Stimulated activated CD4-positive, alpha-beta T cell treated with anti-CD3 and anti-CD28 coated beads, Interleukin-1b, Interleukin-23, amount 100 ng/mL, for 1 hour (primary cell): ENCODE results near the gene MMP15.
"Not testable (repeated sequence)": the region's sequence is repeated elsewhere in the genome, so short reads cannot be mapped to it uniquely, and the experiment has no call there.

ENCODE experiments used
- DNase-seq, 2 donors: peaks; one replicate each; pipeline ENCODE4 v3.0.0-alpha.2; 2020; ENCODE audit warnings: low read depth in 2 of 2

The MMP15 gene

GRCh38 chr16:57996406-57997175, 29.0 kb upstream of the MMP15 start:
- no peak for DNase-seq

DNA sequence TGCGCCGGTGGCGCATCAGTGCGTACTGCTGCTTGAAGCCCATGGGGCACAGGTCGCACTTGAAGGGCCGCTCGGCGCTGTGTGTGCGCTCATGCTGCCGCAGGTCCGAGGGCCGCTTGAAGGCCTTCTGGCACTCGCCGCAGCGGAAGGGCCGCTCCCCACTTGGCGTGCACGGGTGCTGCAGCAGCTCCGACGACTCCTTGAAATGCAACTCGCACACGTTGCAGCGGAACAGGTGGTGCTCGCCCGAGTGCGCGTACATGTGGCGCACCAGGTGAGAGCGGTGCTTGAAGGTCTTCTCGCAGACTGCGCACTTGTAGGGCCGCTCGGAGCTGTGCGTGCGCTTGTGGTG, 28.4 kb upstream of the MMP15 start:
- no peak for DNase-seq

- no peak for DNase-seq
Measured at GRCh38 chr16:57997528-57998265, 27.9 kb upstream of the MMP15 start.

DNA sequence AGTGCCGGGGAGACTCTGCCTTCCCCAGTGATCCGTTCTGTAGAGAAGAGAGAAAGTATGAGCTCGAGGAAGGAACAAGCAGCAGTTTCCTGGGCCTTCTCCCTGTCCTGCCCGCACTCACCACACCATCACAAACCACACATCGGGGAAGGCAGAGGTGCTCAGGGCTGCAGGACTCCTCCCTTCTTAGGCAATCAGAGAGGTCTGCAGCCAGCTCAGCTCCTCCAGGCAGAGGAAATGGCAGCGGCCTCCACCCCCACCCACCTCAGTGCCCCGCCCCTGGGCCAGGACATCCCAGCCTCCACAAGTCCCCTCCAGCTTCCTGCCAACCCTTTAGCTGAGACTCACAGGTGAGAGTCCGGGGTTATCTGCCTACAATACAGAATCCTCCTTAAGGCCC, 27.1 kb upstream of the MMP15 start:
- no peak for DNase-seq

DNA sequence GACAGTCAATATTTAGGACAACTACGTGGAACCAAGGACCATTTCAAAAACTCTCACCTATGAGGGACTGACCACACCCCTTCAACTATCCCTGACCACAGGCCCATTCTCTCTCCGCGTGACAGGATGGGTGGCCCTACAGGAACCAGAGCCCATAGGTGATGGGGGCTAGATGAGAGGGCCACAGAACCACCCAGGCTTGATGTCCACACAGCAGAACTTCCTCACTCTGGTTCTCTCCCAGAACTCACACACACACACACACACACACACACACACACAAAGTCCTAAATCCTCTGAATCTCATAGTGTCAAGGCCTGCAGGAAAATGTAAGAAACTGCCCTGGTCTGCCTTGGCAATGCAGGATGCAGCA, 26.6 kb upstream of the MMP15 start:
- no peak for DNase-seq

GRCh38 chr16:57999366-57999970, 26.1 kb upstream of the MMP15 start:
- DNase-seq: no peak

GRCh38 chr16:57999971-58000705, 25.4 kb upstream of the MMP15 start, which contains the start of gene ZNF319:
Gene ZNF319 (minus strand): TSS chr16:58000672. CDS start chr16:57998265, 2,407 bp downstream.
- DNase-seq: no peak

DNA sequence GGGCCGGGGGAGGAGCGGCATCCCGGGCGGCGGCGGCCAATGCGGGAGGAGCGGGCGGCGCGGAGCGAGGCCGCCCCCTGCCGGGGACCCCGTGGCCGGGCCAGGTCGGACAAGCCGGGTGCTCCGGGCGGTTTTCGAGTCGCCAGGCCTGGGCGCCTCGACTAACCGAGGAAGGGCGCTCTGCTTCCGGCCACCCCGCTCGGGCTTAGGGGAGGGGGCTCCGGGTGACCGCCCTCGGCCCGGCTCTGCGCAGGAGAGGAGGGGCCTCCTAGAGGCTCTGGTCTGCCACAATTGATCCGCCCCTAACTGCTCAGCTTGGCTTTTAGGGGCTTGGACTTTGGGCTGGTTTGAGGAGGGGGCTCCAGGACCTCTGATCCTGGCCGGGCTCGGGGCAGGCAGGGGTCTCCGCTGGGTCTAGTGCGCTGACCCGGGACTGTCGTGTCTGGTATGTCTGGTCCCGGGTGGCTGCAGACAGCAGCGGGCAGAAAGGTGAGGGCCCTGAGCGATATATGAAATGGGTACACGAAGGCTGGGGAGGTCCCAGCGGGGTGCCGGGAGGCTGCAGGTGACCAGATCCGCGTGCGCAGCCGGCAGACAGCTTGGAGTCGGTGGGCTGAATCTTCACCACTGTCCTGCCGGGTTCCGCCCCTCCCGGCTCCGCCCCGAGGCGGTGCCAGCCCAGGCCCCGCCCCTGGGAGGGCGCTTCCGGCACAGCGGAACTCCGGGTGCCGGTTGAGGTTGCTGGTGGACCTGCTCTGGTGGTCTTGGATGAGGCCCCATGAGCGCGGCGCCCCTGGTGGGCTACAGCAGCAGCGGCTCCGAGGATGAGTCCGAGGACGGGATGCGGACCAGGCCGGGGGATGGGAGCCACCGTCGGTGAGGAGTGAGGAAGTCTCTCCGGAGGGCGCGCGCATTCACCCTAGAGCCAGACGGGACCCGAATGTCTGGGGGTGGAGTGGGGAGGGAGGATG, 24.6 kb upstream of the MMP15 start, which contains the start of gene USB1:
Gene USB1, plus strand, starts transcription at position 702 of the 971 bp plus-strand sequence. Its CDS starts 77 bp downstream, at position 779.
- peak; percentile 65 to 78 for DNase-seq

DNA sequence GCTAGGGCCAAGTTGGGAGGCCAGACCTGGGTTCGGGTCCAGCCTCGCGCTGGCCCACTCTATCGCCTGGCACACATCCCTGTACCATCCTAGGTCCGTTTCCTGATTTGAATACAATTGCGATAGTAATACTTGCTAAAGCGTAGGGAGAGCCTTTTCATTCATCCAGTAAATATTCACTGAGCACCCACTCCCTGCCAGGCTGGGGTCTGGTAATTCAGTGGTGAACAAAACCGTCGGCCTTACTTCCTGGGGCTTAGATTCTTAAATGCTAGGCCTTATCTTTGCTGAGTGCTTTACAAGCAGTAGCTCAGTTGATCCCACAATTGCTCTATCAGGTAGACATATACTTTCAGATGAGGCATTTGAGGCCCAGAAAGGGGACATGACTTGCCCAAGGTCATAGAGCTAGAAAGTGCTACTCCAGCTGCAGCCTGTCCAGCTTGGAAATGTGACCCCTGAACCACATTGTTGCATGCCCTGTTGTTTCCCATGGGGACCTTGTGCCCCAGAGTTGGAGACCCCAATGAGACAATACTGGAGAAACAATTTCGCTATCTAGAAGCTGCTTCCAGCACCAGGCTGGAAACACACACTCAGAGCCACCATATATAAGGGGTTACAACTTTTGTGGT, 23.7 kb upstream of the MMP15 start:
- no peak for DNase-seq

DNA sequence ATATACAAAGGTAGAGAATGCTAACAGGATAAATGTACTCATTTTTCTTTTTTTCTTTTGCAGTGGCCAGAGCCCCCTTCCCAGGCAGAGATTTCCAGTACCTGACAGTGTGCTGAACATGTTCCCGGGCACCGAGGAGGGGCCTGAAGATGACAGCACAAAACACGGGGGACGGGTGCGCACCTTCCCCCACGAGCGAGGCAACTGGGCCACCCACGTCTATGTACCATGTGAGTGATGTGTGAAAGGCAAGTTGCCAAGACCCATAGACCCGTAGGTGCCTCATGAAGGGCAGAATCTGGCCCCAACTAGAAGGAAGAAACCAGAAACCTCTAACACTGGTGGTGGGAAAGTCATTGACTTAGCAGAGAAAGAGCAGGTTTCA, 23.1 kb upstream of the MMP15 start:
- no peak for DNase-seq

- no peak for DNase-seq
Measured at GRCh38 chr16:58002936-58003335, 22.6 kb upstream of the MMP15 start.

GRCh38 chr16:58004736-58005135, 20.8 kb upstream of the MMP15 start:
- not testable (repeated sequence) for DNase-seq

- DNase-seq: no peak
Measured at GRCh38 chr16:58009856-58010416, 15.6 kb upstream of the MMP15 start.

GRCh38 chr16:58010886-58011285, 14.7 kb upstream of the MMP15 start:
- DNase-seq: no peak

DNA sequence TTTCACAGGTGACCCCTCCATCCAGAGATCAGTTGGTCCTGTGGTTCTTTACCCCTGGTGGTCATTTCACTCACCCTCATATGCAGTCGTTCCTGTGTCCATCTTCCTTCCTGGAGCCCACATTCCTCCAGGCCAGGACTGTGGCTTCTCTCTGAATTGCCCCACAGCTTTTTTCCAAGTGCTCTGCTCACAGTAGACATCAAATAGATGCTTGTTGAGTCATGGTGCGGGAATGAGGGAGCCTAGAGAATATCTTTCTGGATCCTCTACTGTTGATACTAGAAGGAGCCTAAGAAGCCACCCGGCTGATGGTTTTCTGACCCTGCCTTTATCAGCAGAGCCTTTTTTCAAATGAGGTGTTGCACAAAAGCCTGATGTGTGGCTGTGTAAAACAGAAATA, 13.9 kb upstream of the MMP15 start:
- no peak for DNase-seq

GRCh38 chr16:58012481-58012880, 13.1 kb upstream of the MMP15 start:
- no peak for DNase-seq

DNA sequence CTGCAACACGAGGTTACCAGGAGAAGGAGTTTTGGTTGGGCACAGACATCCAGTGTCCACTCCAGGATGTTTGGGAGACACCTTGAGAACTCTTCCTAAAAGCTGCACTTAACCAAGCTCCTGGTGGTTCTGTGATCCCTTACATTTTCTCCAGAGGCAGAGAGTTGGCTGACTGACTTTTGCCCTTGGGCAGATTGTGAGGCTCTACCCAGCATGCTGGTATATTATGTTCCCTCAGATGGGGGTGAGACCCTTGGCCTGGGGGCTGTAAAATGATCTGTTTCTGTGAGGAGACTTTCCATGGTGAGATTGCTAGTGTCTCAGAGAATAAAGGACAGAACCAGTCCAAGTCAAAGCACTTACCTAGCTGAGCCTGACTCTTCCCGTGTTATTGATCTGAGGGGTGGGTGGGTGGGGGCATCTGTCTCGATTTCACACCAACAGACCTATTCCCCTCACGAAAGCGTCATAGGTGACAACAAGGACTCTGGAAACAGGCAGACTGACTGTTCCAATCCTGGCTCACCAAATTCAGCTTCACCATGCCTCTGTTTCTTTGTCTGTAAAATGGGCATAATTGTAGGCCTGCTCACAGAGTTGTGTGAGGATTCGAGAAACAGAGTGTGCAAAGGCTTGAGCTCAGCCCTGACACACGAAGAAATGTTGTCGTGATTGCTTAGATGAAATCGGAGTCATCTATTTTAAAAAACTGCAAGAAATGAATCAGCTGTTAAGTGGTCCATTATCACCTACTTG, 12.2 kb upstream of the MMP15 start:
- no peak for DNase-seq

GRCh38 chr16:58016840-58017446, 8.6 kb upstream of the MMP15 start:
- no peak for DNase-seq

- no peak for DNase-seq
Measured at GRCh38 chr16:58018803-58019202, 6.8 kb upstream of the MMP15 start.
